OCI-LY3 (cell line): ENCODE data around the gene DUSP7.

Source experiments
- EZH2phosphoT487 ChIP-seq: fragments of 200-600 bp; shearing (Covaris generic); IDR thresholded peaks from 2 replicates; pipeline ENCODE4 v1.6.1; 2018; ENCODE audit warnings: antibody characterized with exemption, mixed run types, low read depth
- TF ChIP-seq, protein P1 (sequence below): fragments of 200-600, 300-600 bp; sonication (generic); IDR thresholded peaks from 2 replicates; pipeline ENCODE4 v1.5.1; 2014; ENCODE audit warnings: antibody characterized with exemption, low read length, low read depth

DNA sequence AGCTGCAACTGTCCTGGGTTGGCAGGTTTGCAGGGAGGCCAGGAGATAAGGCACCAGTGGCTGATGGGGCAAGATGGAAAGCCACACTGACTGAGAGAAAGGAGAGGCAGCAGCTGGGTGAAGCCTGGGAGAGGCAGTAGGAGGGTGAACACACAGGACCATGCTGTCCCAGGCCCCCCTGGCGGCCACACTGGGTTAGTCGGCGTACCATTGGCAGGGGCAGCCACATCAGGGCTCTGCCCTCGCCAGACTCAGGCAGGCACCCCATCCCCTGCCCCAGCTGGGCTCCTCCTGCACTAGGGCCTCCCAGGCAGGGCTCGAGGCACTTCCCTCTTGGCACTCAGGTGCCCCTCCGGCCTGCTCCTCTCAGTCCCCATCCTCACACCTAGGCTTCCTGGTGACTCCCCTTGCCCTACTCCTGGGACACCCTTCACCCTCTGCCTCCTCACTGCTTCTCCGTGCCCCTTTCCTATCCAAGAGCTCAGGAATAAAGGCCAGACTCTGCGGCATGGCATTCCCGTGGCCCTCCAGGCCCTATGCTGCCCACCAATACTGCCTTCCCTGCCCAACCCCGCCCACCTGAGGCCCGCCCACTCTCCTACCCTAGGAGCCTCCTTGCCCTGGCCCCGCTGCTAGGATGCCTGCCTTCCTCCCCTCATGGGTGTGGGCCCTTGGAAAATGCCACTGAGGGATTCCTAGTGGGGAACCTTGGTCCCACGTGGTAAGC lies 28.7 kb upstream of the DUSP7 start:
- TF ChIP-seq, protein P1, sequence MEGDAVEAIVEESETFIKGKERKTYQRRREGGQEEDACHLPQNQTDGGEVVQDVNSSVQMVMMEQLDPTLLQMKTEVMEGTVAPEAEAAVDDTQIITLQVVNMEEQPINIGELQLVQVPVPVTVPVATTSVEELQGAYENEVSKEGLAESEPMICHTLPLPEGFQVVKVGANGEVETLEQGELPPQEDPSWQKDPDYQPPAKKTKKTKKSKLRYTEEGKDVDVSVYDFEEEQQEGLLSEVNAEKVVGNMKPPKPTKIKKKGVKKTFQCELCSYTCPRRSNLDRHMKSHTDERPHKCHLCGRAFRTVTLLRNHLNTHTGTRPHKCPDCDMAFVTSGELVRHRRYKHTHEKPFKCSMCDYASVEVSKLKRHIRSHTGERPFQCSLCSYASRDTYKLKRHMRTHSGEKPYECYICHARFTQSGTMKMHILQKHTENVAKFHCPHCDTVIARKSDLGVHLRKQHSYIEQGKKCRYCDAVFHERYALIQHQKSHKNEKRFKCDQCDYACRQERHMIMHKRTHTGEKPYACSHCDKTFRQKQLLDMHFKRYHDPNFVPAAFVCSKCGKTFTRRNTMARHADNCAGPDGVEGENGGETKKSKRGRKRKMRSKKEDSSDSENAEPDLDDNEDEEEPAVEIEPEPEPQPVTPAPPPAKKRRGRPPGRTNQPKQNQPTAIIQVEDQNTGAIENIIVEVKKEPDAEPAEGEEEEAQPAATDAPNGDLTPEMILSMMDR = no peak
- TF ChIP-seq EZH2phosphoT487 = no peak
